Naive thymus-derived CD4-positive, alpha-beta T cell (primary cell): ENCODE measurements around the gene NTM. TPM values are rescaled to one million over a fixed set of nuclear protein-coding genes. Genes with fewer than 3 reads are reported as not detected.

ENCODE experiments used
- ATAC-seq: fragments of 150-1000 bp; cut with Tn5 transposase; 2 replicates; pipeline ENCODE4 v1.10.0; 2021; ENCODE audit warnings: mild to moderate bottlenecking, moderate library complexity
- CTCF ChIA-PET: fragments of 350-600 bp; sonication (Branson Sonifier 250); formaldehyde crosslinking; loops from one replicate; lab custom pipeline; 2021; ENCODE audit warnings: antibody characterized with exemption; lab: Charles Lee
- POLR2A ChIA-PET: fragments of 350-600 bp; sonication (Branson Sonifier 250); formaldehyde crosslinking; loops from one replicate; lab custom pipeline; 2021; ENCODE audit warnings: antibody characterized with exemption, inconsistent platforms; lab: Charles Lee
- DNase-seq, 9 donors: peaks; one replicate each; pipeline versions ENCODE4 v3.0.0 to v3.0.0-alpha.2; 2020 to 2022; ENCODE audit warnings: mixed read lengths in 1 of 9
- H3K27ac ChIP-seq: one replicate; pipeline ENCODE4 v1.7.0; 2013; ENCODE audit warnings: mild to moderate bottlenecking, low read depth, low read length, moderate library complexity
- H3K27me3 ChIP-seq, 2 donors: one replicate each; pipeline ENCODE4 v1.7.0; 2013; ENCODE audit warnings: low read length in 2 of 2, mild to moderate bottlenecking in 2 of 2, moderate library complexity in 2 of 2; ENCODE audit not compliant: control insufficient read depth in 2 of 2, insufficient read depth in 2 of 2
- H3K36me3 ChIP-seq, 3 experiments: 1 replicate in 2 of 3; 2 replicates in 1 of 3; pipeline ENCODE4 v1.7.0; 2013; ENCODE audit warnings: low read length in 3 of 3, mild to moderate bottlenecking in 3 of 3, moderate library complexity in 1 of 3; ENCODE audit not compliant: insufficient read depth in 3 of 3, control insufficient read depth in 2 of 3
- H3K4me1 ChIP-seq, 2 donors: one replicate each; pipeline ENCODE4 v1.7.0; 2013; ENCODE audit warnings: low read length in 2 of 2, mild to moderate bottlenecking in 2 of 2, moderate library complexity in 1 of 2; ENCODE audit not compliant: control insufficient read depth in 2 of 2, insufficient read depth in 2 of 2
- H3K4me3 ChIP-seq: 2 replicates; pipeline ENCODE4 v1.7.0; 2013; ENCODE audit warnings: mild to moderate bottlenecking, low read length
- H3K9me3 ChIP-seq, 3 experiments: 1 replicate in 2 of 3; 2 replicates in 1 of 3; pipeline ENCODE4 v1.7.0; 2013; ENCODE audit warnings: low read length in 3 of 3; ENCODE audit not compliant: control insufficient read depth in 2 of 3
- H3K27ac Mint-ChIP-seq, 9 donors: one replicate each; pipeline ENCODE4 v1.8.0; 2020 to 2022; ENCODE audit warnings: mixed read lengths in 9 of 9, mild to moderate bottlenecking in 8 of 9, moderate library complexity in 5 of 9, inconsistent platforms in 2 of 9
- H3K27me3 Mint-ChIP-seq, 5 donors: one replicate each; pipeline ENCODE4 v1.8.0; 2021 to 2022; ENCODE audit warnings: mixed read lengths in 5 of 5, mild to moderate bottlenecking in 1 of 5
- H3K36me3 Mint-ChIP-seq, 5 donors: one replicate each; pipeline ENCODE4 v1.8.0; 2020 to 2022; ENCODE audit warnings: mixed read lengths in 5 of 5, mild to moderate bottlenecking in 3 of 5, inconsistent platforms in 1 of 5
- H3K4me1 Mint-ChIP-seq, 7 donors: one replicate each; pipeline ENCODE4 v1.8.0; 2020 to 2022; ENCODE audit warnings: mixed read lengths in 7 of 7, mild to moderate bottlenecking in 3 of 7, inconsistent platforms in 1 of 7
- H3K4me3 Mint-ChIP-seq, 10 donors: one replicate each; pipeline ENCODE4 v1.8.0; 2020 to 2022; ENCODE audit warnings: mild to moderate bottlenecking in 10 of 10, mixed read lengths in 10 of 10, moderate library complexity in 6 of 10, inconsistent platforms in 2 of 10
- H3K9me3 Mint-ChIP-seq, 11 donors: one replicate each; pipeline ENCODE4 v1.8.0; 2020 to 2022; ENCODE audit warnings: mixed read lengths in 11 of 11, mild to moderate bottlenecking in 4 of 11, inconsistent platforms in 1 of 11, moderate library complexity in 1 of 11
- intact Hi-C, 2 donors: fragments of 100-400 bp; cut with micrococcal nuclease; formaldehyde crosslinking; loops; one replicate each; pipeline ENCODE4 v1.15.1; 2023
- polyA plus RNA-seq, 2 donors: library from polyadenylated mRNA; unstranded; fragments of 300-500 nt; fragmentation: Illumina TruSeq; gene quantifications; one replicate each; pipeline ENCODE4 v1.2.3, GENCODE V29; 2021
- total RNA-seq, 6 experiments: library from RNA in 5 of 6; stranded (reverse) in 5 of 6; gene quantifications; 1 replicate in 5 of 6; 2 replicates in 1 of 6; pipeline ENCODE4 v1.2.3 and lab custom pipeline; 2021 to 2026

The NTM gene
- total and polyA plus RNA-seq, 7 experiments from 2014 or later: not detected

- Histone ChIP-seq H3K36me3 (no peaks in the 10 kb centered on the region), H3K4me1 (no peaks in the 10 kb centered on the region), H3K27me3 (no peaks in the 10 kb centered on the region), H3K4me3 (no peak overlapping the region), H3K27ac (no peak overlapping the region), H3K9me3 (no peaks in the 10 kb centered on the region)
- DNase-seq (no peak), ATAC-seq (no peak)
- Mint-ChIP-seq H3K27ac (no peak overlapping the region), H3K4me3 (no peak overlapping the region), H3K27me3 (peaks cover 9 to 64% (median 48%) of the 10 kb centered on the region in 5 donors), H3K36me3 (peaks cover 0 to 6% (median 0%) of the 10 kb centered on the region in 5 donors), H3K9me3 (peaks cover 0 to 9% (median 0%) of the 10 kb centered on the region in 11 donors), H3K4me1 (peaks cover 0 to 9% (median 7%) of the 10 kb centered on the region in 7 donors)
- ChIA-PET CTCF (no interaction called here), POLR2A (no interaction called here)
- intact Hi-C loops: no loop called here
These were observed 323.3 kb downstream of the NTM start for GRCh38 chr11:131693756-131694155.

GRCh38 chr11:131694526-131695424 lies 324.4 kb downstream of the NTM start:
- Histone ChIP-seq H3K4me3 (no peak overlapping the region), H3K27ac (no peak overlapping the region), H3K4me1 (no peaks in the 10 kb centered on the region), H3K27me3 (no peaks in the 10 kb centered on the region), H3K9me3 (no peaks in the 10 kb centered on the region), H3K36me3 (no peaks in the 10 kb centered on the region)
- POLR2A ChIA-PET: no interaction called here
- H3K4me1 Mint-ChIP-seq: peaks cover 0 to 9% (median 7%) of the 10 kb centered on the region in 7 donors
- DNase-seq (peak in 7 of 9 donors; percentile 3 to 77 (median 34)), ATAC-seq (peak; percentile 79)
- intact Hi-C loops: no loop called here
- H3K4me3 Mint-ChIP-seq: no peak overlapping the region
- peaks cover 0 to 16% (median 0%) of the 10 kb centered on the region in 11 donors for H3K9me3 Mint-ChIP-seq
- H3K27me3 Mint-ChIP-seq: peaks cover 9 to 70% (median 50%) of the 10 kb centered on the region in 5 donors
- H3K36me3 Mint-ChIP-seq: peaks cover 0 to 6% (median 0%) of the 10 kb centered on the region in 5 donors
- H3K27ac Mint-ChIP-seq: no peak overlapping the region
- CTCF ChIA-PET: no interaction called here

DNA sequence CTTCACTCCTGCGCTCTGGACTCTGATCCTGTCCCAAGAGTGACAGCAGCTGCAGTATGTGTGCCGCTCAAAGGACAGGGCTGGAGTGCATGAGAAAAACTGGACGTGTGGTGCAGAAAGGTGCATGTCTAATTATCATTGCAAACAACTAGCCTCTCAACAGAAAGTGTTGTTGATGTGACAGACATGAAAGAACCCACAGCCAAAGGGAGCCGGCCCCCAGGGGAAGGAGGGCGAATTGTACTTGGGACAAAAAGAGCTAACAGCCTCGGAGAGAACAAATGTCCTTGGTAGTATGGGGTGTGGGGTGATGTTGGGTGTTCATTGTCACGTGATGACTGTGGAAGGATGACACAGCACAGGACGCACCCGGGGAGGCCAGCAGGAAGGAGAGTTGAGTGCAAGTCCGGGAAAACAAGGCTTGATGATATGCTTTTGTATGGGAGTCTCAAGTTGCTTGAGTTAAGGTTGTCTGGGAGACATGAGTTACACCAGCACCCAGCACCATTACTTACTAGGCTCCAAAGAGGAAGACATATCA lies 325.5 kb downstream of the NTM start:
- DNase-seq: no peak
- no peak overlapping the region for H3K27ac Mint-ChIP-seq
- Histone ChIP-seq H3K9me3 (no peaks in the 10 kb centered on the region), H3K4me3 (no peak overlapping the region), H3K27me3 (no peaks in the 10 kb centered on the region), H3K27ac (no peak overlapping the region), H3K36me3 (no peaks in the 10 kb centered on the region), H3K4me1 (no peaks in the 10 kb centered on the region)
- peaks cover 9 to 61% (median 46%) of the 10 kb centered on the region in 5 donors for H3K27me3 Mint-ChIP-seq
- intact Hi-C loops: no loop called here
- no peak for ATAC-seq
- POLR2A ChIA-PET: no interaction called here
- CTCF ChIA-PET: no interaction called here
- peaks cover 0 to 6% (median 0%) of the 10 kb centered on the region in 5 donors for H3K36me3 Mint-ChIP-seq
- H3K9me3 Mint-ChIP-seq: peaks cover 0 to 17% (median 1%) of the 10 kb centered on the region in 11 donors
- H3K4me1 Mint-ChIP-seq: peaks cover 0 to 9% (median 5%) of the 10 kb centered on the region in 7 donors
- no peak overlapping the region for H3K4me3 Mint-ChIP-seq

DNA sequence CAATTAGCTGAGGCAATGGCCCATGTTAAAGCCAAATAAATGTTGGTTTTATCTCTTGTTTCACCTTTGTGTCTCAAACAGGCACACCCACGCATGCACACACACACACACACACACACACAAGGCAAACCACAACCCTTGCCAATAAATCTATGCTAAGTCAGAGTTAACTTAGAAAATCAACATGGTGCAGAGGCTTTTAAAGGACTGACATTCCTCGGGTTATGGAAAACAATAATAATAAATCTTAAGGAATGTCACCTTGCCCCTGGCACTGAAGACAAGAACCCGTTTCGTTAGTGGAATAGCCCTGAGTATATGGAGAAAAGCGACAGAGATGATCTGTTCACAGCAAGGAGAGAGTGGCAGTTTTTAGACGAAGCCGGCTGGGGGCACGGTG lies 326.3 kb downstream of the NTM start:
- CTCF ChIA-PET: no interaction called here

DNA sequence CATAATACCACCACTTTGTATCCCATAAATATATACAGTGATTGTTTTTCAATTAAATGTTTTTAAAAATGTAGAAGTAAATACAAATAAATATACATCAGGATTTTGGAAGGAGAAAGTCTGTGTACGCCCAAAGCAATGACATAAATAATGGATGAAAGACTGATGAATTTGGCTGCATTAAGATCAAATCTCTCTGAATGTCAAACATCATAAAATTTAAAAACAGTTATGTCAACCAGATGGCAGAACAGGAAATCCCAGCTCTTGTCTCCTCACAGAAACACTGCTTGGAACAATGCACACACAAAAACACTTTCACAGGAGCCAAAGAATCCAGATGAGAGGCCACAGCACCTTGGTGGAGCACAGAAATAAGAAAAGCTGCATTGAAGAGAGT lies 332.9 kb downstream of the NTM start:
- no peak for ATAC-seq
- H3K4me1 Mint-ChIP-seq: no peaks in the 10 kb centered on the region
- no peaks in the 10 kb centered on the region for H3K4me1 ChIP-seq
- H3K36me3 ChIP-seq: no peaks in the 10 kb centered on the region
- H3K9me3 ChIP-seq: peaks cover 0 to 18% (median 0%) of the 10 kb centered on the region in 3 experiments
- H3K27me3 ChIP-seq: no peaks in the 10 kb centered on the region
- H3K36me3 Mint-ChIP-seq: peaks cover 0 to 6% (median 0%) of the 10 kb centered on the region in 5 donors
- H3K27ac ChIP-seq: no peak overlapping the region
- ChIA-PET CTCF (no interaction called here), POLR2A (no interaction called here)
- peaks cover 7 to 42% (median 14%) of the 10 kb centered on the region in 11 donors for H3K9me3 Mint-ChIP-seq
- peaks cover 0 to 17% (median 9%) of the 10 kb centered on the region in 5 donors for H3K27me3 Mint-ChIP-seq
- no peak overlapping the region for H3K27ac Mint-ChIP-seq
- intact Hi-C loops: no loop called here
- no peak for DNase-seq
- H3K4me3 ChIP-seq: no peak overlapping the region
- H3K4me3 Mint-ChIP-seq: no peak overlapping the region

More for the DNA sequence above, 326.3 kb downstream of the NTM start:
- peaks cover 0 to 9% (median 5%) of the 10 kb centered on the region in 7 donors for H3K4me1 Mint-ChIP-seq
- peaks cover 0 to 6% (median 0%) of the 10 kb centered on the region in 5 donors for H3K36me3 Mint-ChIP-seq
- Histone ChIP-seq H3K9me3 (no peaks in the 10 kb centered on the region), H3K27ac (no peak overlapping the region), H3K36me3 (no peaks in the 10 kb centered on the region), H3K27me3 (no peaks in the 10 kb centered on the region), H3K4me1 (no peaks in the 10 kb centered on the region), H3K4me3 (no peak overlapping the region)
- peaks cover 9 to 61% (median 46%) of the 10 kb centered on the region in 5 donors for H3K27me3 Mint-ChIP-seq
- ATAC-seq (no peak), DNase-seq (no peak)
- H3K4me3 Mint-ChIP-seq: no peak overlapping the region
- POLR2A ChIA-PET: no interaction called here
- peaks cover 0 to 17% (median 1%) of the 10 kb centered on the region in 11 donors for H3K9me3 Mint-ChIP-seq
- intact Hi-C loops: no loop called here
- H3K27ac Mint-ChIP-seq: no peak overlapping the region

DNA sequence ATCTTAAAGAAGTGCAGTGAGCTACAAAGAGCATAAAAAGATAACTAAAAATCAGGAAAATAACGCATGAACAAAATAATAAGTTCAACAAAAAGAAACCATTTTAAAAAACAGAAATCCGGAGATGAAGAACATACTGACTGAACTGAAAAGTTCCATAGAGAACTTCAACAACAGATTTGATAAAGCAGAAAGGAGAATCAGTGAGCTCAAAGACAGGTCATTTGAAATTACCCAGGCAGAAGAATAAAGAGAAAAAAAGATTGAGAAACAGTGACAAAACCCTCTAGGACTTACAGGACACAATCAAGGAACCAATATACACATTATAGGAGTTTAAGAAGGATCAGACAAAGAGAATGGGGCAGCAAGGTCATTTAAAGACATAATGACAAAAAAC lies 334.3 kb downstream of the NTM start:
- H3K27me3 ChIP-seq: no peaks in the 10 kb centered on the region
- ChIA-PET POLR2A (no interaction called here), CTCF (no interaction called here)
- DNase-seq: no peak
- no peak overlapping the region for H3K4me3 Mint-ChIP-seq
- H3K36me3 Mint-ChIP-seq: peaks cover 0 to 6% (median 0%) of the 10 kb centered on the region in 5 donors
- H3K9me3 ChIP-seq: peaks cover 0 to 18% (median 0%) of the 10 kb centered on the region in 3 experiments
- H3K36me3 ChIP-seq: no peaks in the 10 kb centered on the region
- no peaks in the 10 kb centered on the region for H3K4me1 Mint-ChIP-seq
- H3K4me1 ChIP-seq: no peaks in the 10 kb centered on the region
- ATAC-seq: no peak
- H3K27ac ChIP-seq: no peak overlapping the region
- peaks cover 8 to 53% (median 15%) of the 10 kb centered on the region in 11 donors for H3K9me3 Mint-ChIP-seq
- intact Hi-C loops: no loop called here
- no peak overlapping the region for H3K4me3 ChIP-seq
- peaks cover 0 to 9% (median 4%) of the 10 kb centered on the region in 5 donors for H3K27me3 Mint-ChIP-seq
- no peak overlapping the region for H3K27ac Mint-ChIP-seq
